Brain pericyte (primary cell): ENCODE measurements around the gene DCAF10.
A peak's percentile ranks its signal among the peaks of the same experiment; 100 is the strongest.
"Not testable (repeated sequence)": the region's sequence is repeated elsewhere in the genome, so short reads cannot be mapped to it uniquely, and the experiment has no call there.

Source experiments
- DNase-seq: peaks from one replicate; pipeline ENCODE4 v3.0.0-alpha.2; 2012; ENCODE audit warnings: low read depth, low spot score

DCAF10 gene, protein sequence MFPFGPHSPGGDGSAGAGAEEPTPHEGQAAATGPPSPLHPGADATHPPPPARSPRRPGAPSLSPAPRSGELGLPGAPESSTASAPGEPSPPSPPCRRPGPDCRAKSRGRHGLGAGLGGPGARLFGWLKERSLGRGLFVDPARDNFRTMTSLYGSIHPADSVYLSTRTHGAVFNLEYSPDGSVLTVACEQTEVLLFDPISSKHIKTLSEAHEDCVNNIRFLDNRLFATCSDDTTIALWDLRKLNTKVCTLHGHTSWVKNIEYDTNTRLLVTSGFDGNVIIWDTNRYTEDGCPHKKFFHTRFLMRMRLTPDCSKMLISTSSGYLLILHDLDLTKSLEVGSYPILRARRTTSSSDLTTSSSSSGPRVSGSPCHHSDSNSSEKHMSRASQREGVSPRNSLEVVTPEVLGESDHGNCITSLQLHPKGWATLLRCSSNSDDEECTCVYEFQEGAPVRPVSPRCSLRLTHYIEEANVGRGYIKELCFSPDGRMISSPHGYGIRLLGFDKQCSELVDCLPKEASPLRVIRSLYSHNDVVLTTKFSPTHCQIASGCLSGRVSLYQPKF

DNA sequence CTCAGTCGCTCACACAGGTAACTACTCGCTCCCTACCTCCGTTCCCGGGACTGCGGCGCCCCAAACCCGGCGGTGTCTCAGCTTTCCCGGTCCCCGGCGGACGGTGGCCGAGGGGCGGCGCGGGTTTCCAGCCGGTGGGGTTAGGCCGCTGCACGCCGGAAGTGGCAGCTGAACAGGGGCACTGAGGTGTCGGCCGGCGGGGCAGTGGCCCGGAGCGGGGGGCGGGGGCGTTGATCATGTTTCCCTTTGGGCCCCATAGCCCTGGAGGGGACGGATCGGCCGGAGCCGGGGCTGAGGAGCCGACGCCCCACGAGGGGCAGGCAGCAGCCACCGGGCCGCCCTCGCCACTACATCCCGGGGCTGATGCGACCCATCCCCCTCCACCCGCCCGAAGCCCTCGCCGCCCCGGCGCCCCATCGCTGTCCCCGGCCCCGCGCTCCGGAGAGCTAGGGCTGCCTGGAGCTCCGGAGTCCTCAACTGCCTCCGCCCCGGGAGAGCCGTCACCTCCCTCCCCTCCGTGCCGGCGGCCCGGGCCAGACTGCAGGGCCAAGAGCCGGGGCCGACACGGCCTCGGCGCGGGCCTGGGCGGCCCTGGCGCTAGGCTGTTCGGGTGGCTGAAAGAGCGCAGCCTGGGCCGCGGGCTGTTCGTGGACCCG, at the start of gene DCAF10:
TSS of gene DCAF10 (plus strand) at position 167 of the 656 bp plus-strand sequence. CDS start at position 237, 70 bp downstream.
- peak; percentile 49 for DNase-seq

DNA sequence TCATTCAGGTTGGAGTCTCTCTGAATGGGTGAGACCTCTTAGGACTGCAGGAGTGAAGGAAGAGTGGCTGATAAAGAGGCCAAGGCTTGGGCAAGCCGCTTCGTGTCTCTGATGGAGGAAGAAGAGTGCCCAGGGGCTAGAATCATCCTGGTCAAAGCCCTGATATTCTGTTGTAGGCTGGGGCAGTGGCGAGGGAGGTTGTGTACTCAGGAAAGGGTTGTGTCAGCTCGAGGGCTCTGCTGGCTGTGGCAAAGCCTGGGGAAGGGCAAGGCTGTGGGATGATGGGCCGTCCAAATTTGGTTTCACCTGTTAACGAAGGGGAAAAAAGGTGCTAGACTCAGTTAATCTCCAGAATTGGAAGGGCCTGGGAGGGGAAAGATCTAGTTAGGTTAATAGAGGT, 49.4 kb upstream of the DCAF10 start:
- DNase-seq: no peak

DNA sequence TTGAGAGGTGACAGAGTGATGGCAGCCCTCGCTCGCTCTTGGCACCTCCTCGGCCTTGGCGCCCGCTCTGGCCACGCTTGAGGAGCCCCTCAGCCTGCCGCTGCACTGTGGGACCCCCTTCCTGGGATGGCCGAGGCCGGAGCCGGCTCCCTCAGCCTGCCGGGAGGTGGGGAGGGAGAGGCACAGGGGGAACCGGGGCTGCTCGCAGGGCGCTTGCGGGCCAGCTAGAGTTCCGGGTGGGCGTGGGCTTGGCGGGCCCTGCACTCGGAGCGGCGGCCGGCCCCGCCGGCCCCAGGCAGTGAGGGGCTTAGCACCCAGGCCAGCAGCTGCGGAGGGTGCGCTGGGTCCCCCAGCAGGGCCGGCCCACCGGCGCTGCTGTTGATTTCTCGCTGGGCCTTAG, 48.9 kb upstream of the DCAF10 start:
- not testable (repeated sequence) for DNase-seq

DNA sequence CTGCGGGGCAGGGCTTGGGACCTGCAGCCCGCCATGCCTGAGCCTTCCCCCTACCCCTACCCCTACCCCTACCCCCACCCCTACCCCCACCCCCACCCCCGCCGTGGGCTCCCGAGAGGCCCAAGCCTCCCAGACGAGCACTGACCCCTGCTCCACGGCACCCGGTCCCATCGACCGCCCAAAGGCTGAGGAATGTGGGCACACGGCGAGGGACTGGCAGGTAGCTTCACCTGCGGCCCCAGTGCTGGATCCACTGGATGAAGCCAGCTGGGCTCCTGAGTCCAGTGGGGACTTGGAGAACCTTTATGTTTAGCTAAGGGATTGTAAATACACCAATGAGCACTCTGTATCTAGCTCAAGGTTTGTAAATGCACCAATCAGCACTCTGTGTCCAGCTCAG, 48.5 kb upstream of the DCAF10 start:
- DNase-seq: not testable (repeated sequence)

DNA sequence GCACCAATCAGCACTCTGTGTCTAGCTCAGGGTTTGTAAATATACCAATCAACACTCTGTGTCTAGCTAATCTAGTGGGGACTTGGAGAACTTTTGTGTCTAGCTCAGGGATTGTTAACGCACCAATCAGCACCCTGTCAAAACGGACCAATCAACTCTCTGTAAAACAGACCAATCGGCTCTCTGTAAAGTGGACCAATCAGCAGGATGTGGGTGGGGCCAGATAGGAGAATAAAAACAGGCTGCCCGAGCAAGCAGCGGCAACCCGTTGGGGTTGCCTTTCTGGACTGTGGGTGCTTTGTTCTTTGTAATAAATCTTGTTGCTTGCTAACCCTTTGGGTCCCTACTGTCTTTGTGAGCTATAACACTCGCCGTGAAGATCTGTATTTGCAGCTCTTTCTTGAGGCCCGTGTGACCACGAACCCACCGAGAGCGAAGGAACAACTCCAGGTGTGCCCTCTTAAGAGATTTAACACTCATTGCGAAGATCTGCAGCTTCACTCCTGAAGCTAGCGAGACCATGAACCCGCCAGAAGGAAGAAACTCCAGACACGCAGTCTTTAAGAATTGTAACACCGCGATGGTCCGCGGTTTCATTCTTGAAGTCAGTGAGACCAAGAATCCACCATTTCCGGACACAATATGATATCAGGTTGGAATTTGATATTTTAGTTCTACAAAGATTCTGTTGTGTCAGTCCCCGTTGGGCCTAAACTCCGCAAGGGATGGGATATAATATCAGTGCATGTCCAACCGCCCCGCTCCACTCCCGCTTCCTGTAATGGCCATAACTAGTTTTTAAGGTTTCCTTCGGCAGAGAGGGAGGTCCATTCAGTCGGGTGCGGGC, 47.7 kb upstream of the DCAF10 start:
- DNase-seq: no peak

DNA sequence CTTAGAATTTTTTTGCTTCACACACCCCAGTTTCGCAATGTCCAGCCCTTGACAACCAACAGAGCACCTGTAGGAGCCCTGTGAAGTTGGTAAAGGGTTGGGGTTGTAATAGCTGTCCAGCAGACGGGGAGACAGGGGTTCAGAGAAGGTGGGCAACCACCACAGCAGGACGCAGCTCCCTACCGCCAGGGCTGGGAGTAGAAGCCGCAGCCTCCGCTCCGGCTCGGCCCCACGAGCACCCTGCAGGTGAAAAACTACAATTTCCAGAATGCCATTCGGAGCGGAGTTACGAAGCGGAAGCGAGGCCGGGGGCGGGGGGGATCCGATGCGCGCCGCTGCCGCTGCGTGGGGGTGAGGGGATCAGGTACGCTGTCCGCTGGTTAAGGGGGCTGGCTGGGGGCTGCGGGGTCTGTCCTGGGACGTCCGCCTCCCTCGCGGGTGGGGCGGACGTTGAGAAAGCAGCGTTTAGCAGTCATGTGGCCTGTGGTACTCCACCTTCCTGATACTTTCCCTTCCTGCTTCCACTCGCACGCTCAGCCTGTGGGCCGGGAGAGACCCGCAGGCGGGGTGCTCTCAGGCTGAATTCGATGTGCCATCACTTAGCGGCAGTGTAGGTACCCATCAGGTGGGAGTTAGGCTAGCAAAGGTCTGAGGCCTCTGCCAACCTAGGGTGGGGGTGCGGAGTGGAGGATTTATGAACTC, 47.0 kb upstream of the DCAF10 start, which contains the start of gene TRMT10B:
TSS of gene TRMT10B (plus strand) at position 317 of the 702 bp plus-strand sequence. CDS start 8,127 bp downstream, outside the sequence.
- peak; percentile 25 for DNase-seq

DNA sequence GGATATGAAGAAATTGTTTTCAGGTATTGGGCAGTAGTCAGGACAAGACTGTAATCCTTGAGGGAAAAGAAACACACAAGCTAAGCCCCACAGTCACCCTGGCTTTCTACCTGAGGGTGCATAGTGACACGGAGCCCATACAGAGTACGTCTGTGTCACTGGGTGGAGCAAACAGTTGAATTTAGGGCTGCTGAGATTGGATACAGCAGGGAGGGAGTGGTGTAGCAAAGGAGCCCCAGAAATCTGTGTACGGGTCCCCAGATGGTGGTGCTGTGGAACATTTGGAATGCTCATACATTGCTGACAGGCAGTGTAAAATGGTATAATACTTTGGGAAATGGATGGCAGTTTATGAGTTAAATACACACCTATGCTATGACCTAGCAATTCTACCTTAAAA, 41.9 kb upstream of the DCAF10 start:
- DNase-seq: no peak

DNA sequence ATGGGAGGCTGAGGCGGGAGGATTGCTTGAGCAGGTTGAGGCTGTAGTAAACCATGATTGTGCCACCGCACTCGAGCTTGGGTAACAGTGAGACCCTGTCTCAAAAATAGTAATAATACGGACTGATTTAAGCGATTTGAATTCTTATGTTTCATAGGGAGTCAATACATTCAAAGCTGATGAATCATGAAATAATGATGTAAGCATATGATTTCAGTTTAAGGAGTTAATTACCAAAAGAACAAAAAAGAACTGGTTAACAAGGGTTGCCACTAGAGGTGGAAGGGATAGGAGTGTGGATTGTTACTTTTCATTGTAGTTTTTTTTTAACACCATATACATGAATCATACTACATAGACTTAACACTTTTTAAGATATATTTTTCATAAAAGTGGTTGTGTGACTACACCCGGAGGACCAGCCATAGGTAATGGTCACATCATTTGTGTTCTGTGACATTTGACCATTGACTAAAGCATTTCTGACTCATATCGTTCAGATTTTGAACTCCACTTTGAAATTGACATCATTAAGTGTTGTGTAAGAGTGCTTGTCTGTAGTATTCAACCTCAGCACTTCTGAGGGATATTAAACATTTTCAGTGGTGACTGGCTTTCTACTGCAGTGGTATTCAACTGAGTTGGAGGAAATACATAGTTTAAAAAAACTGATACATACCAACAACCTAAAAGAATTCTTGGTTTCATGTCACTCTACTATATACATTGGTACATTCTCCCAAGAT, 40.0 kb upstream of the DCAF10 start:
- DNase-seq: no peak

DNA sequence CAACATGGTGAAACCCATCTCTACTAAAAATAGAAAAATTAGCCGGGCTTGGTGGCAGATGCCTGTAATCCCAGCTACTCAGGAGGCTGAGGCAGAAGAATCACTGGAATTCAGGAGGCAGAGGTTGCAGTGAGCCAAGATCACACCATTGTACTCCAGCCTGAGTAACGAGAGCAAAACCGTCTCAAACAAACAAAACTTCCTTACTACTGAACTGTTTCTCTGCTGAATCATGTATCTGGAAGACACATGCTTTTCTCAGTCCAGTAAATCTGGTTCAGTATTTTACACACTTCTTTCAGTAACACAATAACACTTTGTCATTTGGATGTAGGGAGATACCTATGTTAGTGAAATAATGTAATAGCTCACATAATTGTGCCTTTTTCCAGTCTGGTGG, 39.1 kb upstream of the DCAF10 start:
- no peak for DNase-seq

DNA sequence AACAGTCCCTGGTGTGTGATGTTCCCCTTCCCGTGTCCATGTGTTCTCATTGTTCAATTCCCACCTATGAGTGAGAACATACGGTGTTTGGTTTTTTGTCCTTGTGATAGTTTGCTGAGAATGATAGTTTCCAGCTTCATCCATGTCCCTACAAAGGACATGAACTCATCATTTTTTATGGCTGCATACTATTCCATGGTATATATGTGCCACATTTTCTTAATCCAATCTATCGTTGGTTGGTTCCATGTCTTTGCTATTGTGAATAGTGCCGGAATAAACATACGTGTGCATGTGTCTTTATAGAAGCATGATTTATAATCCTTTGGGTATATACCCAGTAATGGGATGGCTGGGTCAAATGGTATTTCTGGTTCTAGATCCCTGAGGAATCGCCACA, 35.3 kb upstream of the DCAF10 start:
- DNase-seq: not testable (repeated sequence)

DNA sequence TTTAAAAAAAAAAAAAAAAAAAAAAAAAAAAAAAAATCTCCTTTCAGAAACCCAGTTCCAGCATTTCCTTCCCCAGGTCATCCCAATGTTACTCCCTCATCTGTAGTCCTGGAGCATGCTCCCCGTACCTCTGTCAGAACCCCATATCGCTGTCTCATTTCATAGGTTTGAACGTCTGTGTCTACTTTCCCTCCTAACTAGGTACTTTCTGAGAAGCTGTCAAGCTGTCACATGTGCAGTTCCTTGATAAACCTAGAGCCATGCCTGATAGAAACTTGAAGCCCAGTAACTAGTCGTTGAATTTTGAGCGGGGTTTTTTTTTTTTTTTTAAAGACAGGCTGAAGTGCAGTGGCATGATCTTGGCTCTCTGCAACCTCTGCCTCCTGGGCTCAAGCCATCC, 31.3 kb upstream of the DCAF10 start:
- no peak for DNase-seq

DNA sequence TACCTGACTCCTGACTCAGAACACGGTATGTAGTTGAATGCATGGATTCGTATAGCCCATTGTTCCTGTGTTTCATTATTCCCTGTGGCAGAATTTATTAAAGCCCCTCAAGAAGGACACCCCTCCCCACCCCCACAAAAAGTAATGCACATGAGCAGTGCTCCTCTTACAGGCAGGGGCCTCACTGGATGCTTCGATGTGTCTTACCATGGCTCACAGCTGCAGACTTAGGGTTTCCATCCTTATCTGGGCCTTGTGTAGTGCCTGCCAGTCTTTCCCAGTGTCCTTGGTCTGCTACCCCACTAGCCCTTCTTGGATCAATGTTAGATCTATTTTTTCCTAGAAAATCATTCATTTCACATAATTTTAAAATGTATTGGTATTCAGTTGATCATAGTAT, 30.6 kb upstream of the DCAF10 start:
- DNase-seq: no peak

DNA sequence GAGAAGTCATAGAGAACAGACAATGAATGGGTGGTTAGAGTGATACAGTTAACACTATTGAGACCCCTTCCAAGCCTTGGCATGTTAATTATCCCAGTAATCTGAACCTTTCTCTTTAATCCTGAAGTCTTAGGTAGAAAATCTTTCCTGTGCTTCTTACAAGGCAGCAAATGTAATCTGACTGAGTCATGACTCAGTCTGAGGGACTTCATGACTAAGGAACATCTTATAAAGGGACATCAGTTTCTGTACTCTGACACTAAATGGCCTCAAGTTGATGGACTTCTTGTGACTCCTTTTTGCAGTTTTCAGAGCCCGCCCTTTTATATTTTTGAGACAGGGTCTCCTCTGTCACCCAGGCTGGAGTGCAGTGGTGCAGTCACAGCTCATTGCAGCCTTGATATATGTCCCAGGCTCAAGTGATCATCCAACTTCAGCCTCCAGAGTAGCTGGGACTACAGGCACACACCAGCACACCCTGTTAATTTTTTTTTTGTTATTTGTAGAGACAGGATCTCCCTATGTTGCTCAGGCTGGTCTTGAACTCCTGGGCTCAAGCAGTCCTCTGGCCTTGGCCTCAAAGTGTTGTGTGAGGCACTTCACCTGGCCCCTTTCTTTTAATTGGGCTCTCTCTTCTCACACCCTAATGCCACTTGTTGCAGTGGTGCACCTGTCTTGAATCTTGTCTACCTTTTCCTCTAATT, 25.2 kb upstream of the DCAF10 start:
- no peak for DNase-seq

DNA sequence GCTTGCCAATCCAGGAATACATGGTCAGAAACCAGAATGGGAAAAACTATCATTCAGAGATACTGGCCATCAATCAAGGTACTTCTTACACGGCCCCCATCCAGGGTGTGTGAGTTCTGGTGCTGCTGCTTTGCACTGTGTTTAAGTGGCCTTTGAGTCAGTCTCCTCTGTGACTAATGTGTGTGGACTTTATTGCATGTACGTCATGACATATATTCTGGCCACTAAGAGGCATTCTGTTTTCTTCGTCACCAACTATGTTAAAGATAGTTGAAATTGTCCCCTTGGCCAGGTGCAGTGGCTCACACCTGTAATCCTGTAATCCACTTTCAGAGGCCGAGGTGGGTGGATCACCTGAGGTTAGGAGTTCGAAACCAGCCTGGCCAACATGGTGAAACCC, 24.3 kb upstream of the DCAF10 start:
- DNase-seq: no peak

DNA sequence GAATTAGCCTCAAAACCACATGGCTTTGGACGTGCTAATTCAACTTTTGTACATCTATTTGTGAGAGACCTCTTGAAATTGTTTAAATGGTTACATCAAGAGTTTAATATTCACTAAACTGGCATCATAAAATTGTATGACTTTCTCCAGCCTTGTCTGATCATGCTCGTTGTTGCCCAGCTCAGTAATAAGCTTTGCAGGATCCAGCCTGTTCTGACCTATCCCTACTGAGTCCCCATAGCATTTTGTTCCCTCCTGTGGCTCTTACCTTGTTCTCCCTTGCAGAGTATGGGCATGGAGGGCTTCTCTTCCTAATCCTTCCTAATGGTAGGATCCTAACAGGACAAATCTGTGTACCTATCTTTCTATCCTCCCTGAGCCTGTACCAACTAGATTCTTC, 22.1 kb upstream of the DCAF10 start:
- DNase-seq: no peak

DNA sequence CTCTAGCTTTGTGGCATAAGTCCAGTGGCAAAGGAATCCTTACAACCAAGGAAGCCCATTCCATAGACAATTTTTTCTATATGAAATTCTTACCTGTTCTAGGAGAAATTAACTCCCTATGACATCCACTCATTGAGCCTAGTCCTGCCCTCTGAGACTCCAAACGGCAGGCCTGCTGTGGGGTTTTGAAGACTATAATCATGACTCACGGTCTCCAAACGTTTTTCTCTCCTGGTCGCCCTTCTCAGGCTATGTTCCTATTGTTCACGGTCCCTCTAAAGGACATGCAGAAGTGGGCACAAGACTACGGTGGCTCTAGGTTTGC, 16.3 kb upstream of the DCAF10 start:
- DNase-seq: no peak

DNA sequence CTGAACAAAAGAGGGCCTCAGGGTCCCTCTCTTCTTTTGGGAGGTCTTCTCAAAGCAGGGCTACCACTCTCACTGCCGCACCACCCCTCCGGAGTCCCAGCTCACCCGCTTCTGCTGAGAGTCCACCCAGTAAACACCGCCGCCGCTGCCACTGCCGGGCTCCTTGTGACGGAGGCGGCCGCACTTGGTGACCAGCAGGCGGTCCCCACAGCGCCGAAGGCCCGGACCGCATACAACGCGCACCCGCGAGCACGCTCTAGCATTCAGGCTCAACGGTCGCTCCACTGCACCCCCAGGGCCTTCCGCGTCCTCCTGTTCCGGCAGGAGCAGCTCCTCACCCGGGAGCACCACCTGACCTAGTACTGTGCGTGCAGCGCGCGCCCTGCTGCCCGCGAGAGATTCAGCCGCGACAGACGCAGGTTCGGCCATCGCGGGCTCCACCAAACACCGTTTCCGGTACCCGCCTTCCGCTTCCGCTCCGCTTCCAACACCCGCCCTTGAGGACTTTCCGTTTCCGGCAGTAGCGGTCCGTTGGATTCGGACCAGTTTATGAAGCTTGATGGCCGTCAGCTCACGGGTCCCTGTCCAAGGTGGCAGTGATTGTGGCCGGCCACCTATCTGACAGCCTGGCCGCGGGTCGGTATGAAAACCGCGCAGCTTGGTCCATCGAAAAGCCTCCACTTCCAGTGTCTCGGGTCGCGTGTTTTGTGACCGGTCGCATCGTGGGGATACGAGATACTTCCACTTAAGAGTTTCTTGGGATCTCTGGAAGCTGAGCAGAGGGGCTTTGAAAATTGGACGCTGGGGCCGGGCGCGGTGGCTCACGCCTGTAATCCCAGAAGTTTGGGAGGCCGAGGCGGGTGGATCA, 15.7 kb upstream of the DCAF10 start, which contains the start of gene EXOSC3:
TSS of gene EXOSC3 (minus strand) at position 449 of the 868 bp plus-strand sequence. CDS start at position 429, 20 bp downstream.
- peak; percentile 53 for DNase-seq

DNA sequence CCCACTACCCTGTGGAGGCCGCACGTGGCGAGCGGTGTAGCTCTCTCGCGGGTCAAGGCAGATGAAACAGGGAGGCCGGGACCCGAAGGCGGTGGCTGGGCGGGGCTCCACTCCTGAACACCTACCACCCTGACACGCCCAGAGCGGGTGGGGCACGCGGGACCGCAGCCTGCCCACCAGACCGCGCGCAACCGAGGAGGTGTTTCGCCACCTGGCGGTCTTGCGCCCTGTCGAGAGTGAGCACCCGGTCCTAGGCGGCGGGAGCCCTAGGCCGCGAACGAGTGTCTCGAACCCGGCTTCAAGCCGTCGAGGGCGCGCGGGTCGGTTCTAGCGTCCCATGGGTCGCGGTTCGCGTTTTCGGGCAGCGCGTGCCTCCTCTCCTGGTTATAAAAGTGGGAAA, 13.5 kb upstream of the DCAF10 start:
- DNase-seq: no peak

DNA sequence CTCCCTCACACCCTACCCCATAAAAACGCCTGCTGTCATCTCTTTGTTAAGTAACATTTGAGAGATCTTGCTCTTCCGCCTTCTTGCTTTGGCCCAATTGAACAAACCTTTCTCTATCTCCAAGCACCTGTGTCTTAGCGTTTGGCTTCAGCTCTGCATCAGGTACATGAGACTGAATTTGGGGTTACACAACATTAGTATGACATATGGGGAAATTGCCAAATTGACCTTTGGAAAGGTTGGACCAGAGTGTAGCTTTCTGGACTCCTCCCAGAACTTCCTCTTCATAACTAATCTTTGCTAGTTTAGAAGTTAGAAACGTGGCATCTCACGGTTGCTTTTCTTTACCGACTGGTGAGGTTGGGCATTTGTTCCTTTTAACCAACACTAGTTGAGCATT, 12.3 kb upstream of the DCAF10 start:
- DNase-seq: no peak
